Testis (tissue), 2 donors: ENCODE results near the gene KLHL2.
"Not testable (repeated sequence)": the region's sequence is repeated elsewhere in the genome, so short reads cannot be mapped to it uniquely, and the experiment has no call there.

Experiments used
- CTCF ChIP-seq, 3 experiments: fragments of 450-650 bp in 2 of 3; fragments of 200-600 bp in 1 of 3; sonication (generic) in 1 of 3; IDR thresholded peaks; one replicate each; pipeline ENCODE4 v1.5.1; 2016 to 2019; ENCODE audit warnings: antibody characterized with exemption in 3 of 3, mild to moderate bottlenecking in 2 of 3, moderate library complexity in 1 of 3
- POLR2A ChIP-seq: fragments of 450-650 bp; IDR thresholded peaks from one replicate; pipeline ENCODE4 v1.6.1; 2017; ENCODE audit warnings: antibody characterized with exemption, mild to moderate bottlenecking, moderate library complexity

- not testable (repeated sequence) for TF ChIP-seq CTCF (IDR thresholded peaks at IDR 0.05); POLR2A
These were observed 25.5 kb downstream of the KLHL2 start for GRCh38 chr4:165232623-165233433.
